ENCODE measurements around the gene CARD11.

DNA sequence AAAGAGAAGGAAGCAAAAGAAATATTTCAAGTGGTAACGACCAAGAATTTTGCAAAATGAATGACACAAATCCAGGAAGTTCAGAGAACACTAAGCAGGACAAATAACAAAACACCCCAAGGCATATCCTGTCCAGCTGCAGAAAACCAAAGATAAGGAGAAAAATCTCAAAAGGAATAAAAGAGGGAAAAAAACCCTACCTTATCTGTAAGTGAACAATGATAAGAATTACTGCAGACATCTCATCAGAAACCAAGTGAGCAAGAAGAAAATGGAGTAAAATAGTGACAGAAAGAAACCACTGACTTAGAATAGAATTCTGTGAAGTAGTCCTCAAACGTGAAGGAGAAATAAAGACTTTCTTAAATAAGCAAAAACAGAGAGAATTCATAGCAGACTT lies 21.8 kb downstream of the CARD11 start:
- TF ChIP-seq POLR2A (IDR thresholded peaks at IDR 0.05; ENCODE audit: low read length) (no peak), GATA1 (IDR thresholded peaks at IDR 0.05; ENCODE audit: low read depth, low read length) (no peak)
